Peyer's patch (tissue), 4 donors: ENCODE measurements around the gene NTNG1.

Experiments used
- POLR2A ChIP-seq, 2 donors: fragments of 450-650 bp; IDR thresholded peaks; one replicate each; pipeline ENCODE4 v1.5.1; 2017; ENCODE audit warnings: antibody characterized with exemption in 2 of 2, mild to moderate bottlenecking in 2 of 2, moderate library complexity in 2 of 2
- TF ChIP-seq, protein P1 (sequence below), 6 experiments: fragments of 450-650 bp in 4 of 6; fragments of 200-600 bp in 2 of 6; sonication (generic) in 1 of 6; IDR thresholded peaks; one replicate each; pipeline ENCODE4 v1.5.1; 2017 to 2019; ENCODE audit warnings: antibody characterized with exemption in 6 of 6, mild to moderate bottlenecking in 3 of 6, moderate library complexity in 1 of 6

GRCh38 chr1:107152395-107152794, 11.6 kb downstream of the NTNG1 start:
- TF ChIP-seq POLR2A (IDR thresholded peaks at IDR 0.05), result no peak
- TF ChIP-seq, protein P1, sequence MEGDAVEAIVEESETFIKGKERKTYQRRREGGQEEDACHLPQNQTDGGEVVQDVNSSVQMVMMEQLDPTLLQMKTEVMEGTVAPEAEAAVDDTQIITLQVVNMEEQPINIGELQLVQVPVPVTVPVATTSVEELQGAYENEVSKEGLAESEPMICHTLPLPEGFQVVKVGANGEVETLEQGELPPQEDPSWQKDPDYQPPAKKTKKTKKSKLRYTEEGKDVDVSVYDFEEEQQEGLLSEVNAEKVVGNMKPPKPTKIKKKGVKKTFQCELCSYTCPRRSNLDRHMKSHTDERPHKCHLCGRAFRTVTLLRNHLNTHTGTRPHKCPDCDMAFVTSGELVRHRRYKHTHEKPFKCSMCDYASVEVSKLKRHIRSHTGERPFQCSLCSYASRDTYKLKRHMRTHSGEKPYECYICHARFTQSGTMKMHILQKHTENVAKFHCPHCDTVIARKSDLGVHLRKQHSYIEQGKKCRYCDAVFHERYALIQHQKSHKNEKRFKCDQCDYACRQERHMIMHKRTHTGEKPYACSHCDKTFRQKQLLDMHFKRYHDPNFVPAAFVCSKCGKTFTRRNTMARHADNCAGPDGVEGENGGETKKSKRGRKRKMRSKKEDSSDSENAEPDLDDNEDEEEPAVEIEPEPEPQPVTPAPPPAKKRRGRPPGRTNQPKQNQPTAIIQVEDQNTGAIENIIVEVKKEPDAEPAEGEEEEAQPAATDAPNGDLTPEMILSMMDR (IDR thresholded peaks at IDR 0.05), result no peak
